HCT116 (cell line): Measurements from ENCODE around the gene FNDC8. TPM values are rescaled to one million over a fixed set of nuclear protein-coding genes. Genes with fewer than 3 reads are reported as not detected.

Experiments
- ATAC-seq: fragments of 200-7000 bp; cut with Tn5 transposase; 2 replicates; pipeline ENCODE4 v1.9.1; 2020; ENCODE audit warnings: mild to moderate bottlenecking, moderate library complexity
- BruUV-seq: library from RNA; stranded (reverse); fragments of 400-500 nt; replicated peaks from 2 replicates; lab custom pipeline; 2021; lab: Mats Ljungman, UMichigan
- CTCF ChIA-PET: fragments of 300-600 bp; sonication (Branson Sonifier 250); formaldehyde crosslinking; loops from one replicate; lab custom pipeline; 2021; ENCODE audit warnings: antibody characterized with exemption; lab: Charles Lee
- POLR2A ChIA-PET: fragments of 300-600, 350-600 bp; sonication (Branson Sonifier 250); formaldehyde crosslinking; loops from one replicate; lab custom pipeline; 2021; ENCODE audit warnings: antibody characterized with exemption; lab: Charles Lee
- RAD21 ChIA-PET, 2 experiments: fragments of 300-600 bp; sonication (Branson Sonifier 250); formaldehyde crosslinking; loops; one replicate each; lab custom pipeline; 2023; ENCODE audit warnings: low total read pairs in 2 of 2; ENCODE audit not compliant: uncharacterized antibody in 2 of 2, unreplicated experiment in 2 of 2, low non-redundant PET in 1 of 2; lab: Charles Lee
- DNase-seq: peaks from one replicate; pipeline ENCODE4 v3.0.0-alpha.2; 2010; ENCODE audit warnings: low read depth, low spot score
- H2AFZ ChIP-seq: fragments of 200-600 bp; shearing (Covaris generic), sonication (generic); 2 replicates; pipeline ENCODE4 v1.6.1; 2017; ENCODE audit warnings: low read depth, mixed run types, mixed read lengths, antibody characterized with exemption, low read length; ENCODE audit not compliant: poor library complexity, severe bottlenecking
- H3K27ac ChIP-seq: 2 replicates; pipeline ENCODE4 v1.5.1; 2012; ENCODE audit warnings: low read depth, low read length
- H3K27me3 ChIP-seq: fragments of 200-600 bp; sonication (generic); 2 replicates; pipeline ENCODE4 v1.6.1; 2016; ENCODE audit warnings: mixed run types, low read length, mixed read lengths; ENCODE audit not compliant: insufficient read depth
- H3K36me3 ChIP-seq, 2 experiments: fragments of 200-500 bp in 1 of 2; fragments of 200-600 bp in 1 of 2; sonication (Bioruptor generic) in 1 of 2; sonication (generic) in 1 of 2; 2 replicates each; pipeline versions ENCODE4 v1.5.1 to v1.6.1; 2014 to 2016; ENCODE audit warnings: low read length in 2 of 2, inconsistent platforms in 1 of 2, mixed read lengths in 1 of 2, mixed run types in 1 of 2; ENCODE audit not compliant: insufficient read depth in 2 of 2, control insufficient read depth in 1 of 2
- H3K4me1 ChIP-seq, 2 experiments: fragments of 200-600 bp in 1 of 2; sonication (generic) in 1 of 2; 2 replicates each; pipeline versions ENCODE4 v1.5.1 to v1.6.1; 2012 to 2017; ENCODE audit warnings: low read length in 2 of 2, inconsistent platforms in 1 of 2, mild to moderate bottlenecking in 1 of 2, mixed read lengths in 1 of 2, mixed run types in 1 of 2, moderate library complexity in 1 of 2; ENCODE audit not compliant: insufficient read depth in 2 of 2, control insufficient read depth in 1 of 2
- H3K4me2 ChIP-seq: fragments of 200-600 bp; sonication (generic); 2 replicates; pipeline ENCODE4 v1.6.1; 2017; ENCODE audit warnings: mixed run types, low read length, mixed read lengths
- H3K4me3 ChIP-seq, 2 experiments: fragments of 200-600 bp in 1 of 2; sonication (generic) in 1 of 2; replicated peaks in 1 of 2; 2 replicates each; pipeline ENCODE4 v1.5.1; 2011 to 2016; ENCODE audit warnings: low read length in 2 of 2, control low read depth in 1 of 2, low read depth in 1 of 2, mild to moderate bottlenecking in 1 of 2, mixed read lengths in 1 of 2, mixed run types in 1 of 2
- H3K79me2 ChIP-seq: fragments of 200-600 bp; sonication (generic); 2 replicates; pipeline ENCODE4 v1.6.1; 2017; ENCODE audit warnings: mild to moderate bottlenecking, mixed run types, low read length, moderate library complexity, mixed read lengths; ENCODE audit not compliant: insufficient read depth
- H3K9ac ChIP-seq: fragments of 200-600 bp; sonication (generic); 2 replicates; pipeline ENCODE4 v1.6.1; 2016; ENCODE audit warnings: low read length, mixed read lengths
- H3K9me2 ChIP-seq: fragments of 200-600 bp; sonication (generic), shearing (Covaris generic); 2 replicates; pipeline ENCODE4 v1.6.1; 2017; ENCODE audit warnings: mixed run types, mild to moderate bottlenecking, moderate library complexity; ENCODE audit not compliant: insufficient read depth
- H3K9me3 ChIP-seq, 2 experiments: fragments of 200-500 bp in 1 of 2; fragments of 200-600 bp in 1 of 2; sonication (Bioruptor generic) in 1 of 2; sonication (generic) in 1 of 2; 2 replicates each; pipeline ENCODE4 v1.6.1; 2014 to 2017; ENCODE audit warnings: low read length in 2 of 2, mixed read lengths in 2 of 2, inconsistent platforms in 1 of 2, low read depth in 1 of 2, mild to moderate bottlenecking in 1 of 2, mixed run types in 1 of 2, moderate library complexity in 1 of 2; ENCODE audit not compliant: control insufficient read depth in 1 of 2, insufficient read depth in 1 of 2
- H4K20me1 ChIP-seq: fragments of 200-600 bp; sonication (generic), shearing (Covaris generic); 2 replicates; pipeline ENCODE4 v1.6.1; 2017; ENCODE audit warnings: mixed run types, mild to moderate bottlenecking, moderate library complexity; ENCODE audit not compliant: insufficient read depth
- ATF3 ChIP-seq: IDR thresholded peaks from 2 replicates; pipeline ENCODE4 v1.6.1; 2012
- CBX3 ChIP-seq: IDR thresholded peaks from 2 replicates; pipeline ENCODE4 v1.6.1; 2012; ENCODE audit warnings: low read depth
- EZH2 ChIP-seq: fragments of 200-600 bp; sonication (generic); IDR thresholded peaks from 2 replicates; pipeline ENCODE4 v1.6.1; 2017; ENCODE audit warnings: antibody characterized with exemption, mixed run types
- EZH2phosphoT487 ChIP-seq: fragments of 200-600 bp; IDR thresholded peaks from 2 replicates; pipeline ENCODE4 v1.6.1; 2018; ENCODE audit warnings: antibody characterized with exemption, borderline replicate concordance
- FOSL1 ChIP-seq: IDR thresholded peaks from 2 replicates; pipeline ENCODE4 v1.6.1; 2012; ENCODE audit warnings: low read depth
- JUND ChIP-seq: IDR thresholded peaks from 2 replicates; pipeline ENCODE4 v1.6.1; 2012
- POLR2A ChIP-seq: IDR thresholded peaks from 2 replicates; pipeline ENCODE4 v1.7.0; 2011; ENCODE audit warnings: borderline replicate concordance; ENCODE audit not compliant: insufficient read depth, insufficient read length; ENCODE audit errors: extremely low read depth
- REST ChIP-seq: IDR thresholded peaks from 2 replicates; pipeline ENCODE4 v1.6.1; 2012; ENCODE audit warnings: low read depth
- SIN3A ChIP-seq: IDR thresholded peaks from 2 replicates; pipeline ENCODE4 v1.6.1; 2012; ENCODE audit warnings: low read depth
- SP1 ChIP-seq: IDR thresholded peaks from 2 replicates; pipeline ENCODE4 v1.6.1; 2012; ENCODE audit warnings: low read depth
- SRF ChIP-seq: IDR thresholded peaks from 2 replicates; pipeline ENCODE4 v1.6.1; 2012; ENCODE audit warnings: low read depth
- YY1 ChIP-seq: IDR thresholded peaks from 2 replicates; pipeline ENCODE4 v1.6.1; 2011; ENCODE audit warnings: low read length, low read depth, moderate library complexity, mild to moderate bottlenecking; ENCODE audit not compliant: insufficient replicate concordance; ENCODE audit errors: extremely low read depth
- ZFX ChIP-seq: fragments of 450-650 bp; IDR thresholded peaks from 2 replicates; pipeline ENCODE4 v1.6.1; 2017
- intact Hi-C: fragments of 100-400 bp; cut with micrococcal nuclease; formaldehyde crosslinking; loops from 2 replicates; pipeline ENCODE4 v1.10.0; 2022
- total RNA-seq: library from RNA; stranded (reverse); gene quantifications from one replicate; pipeline ENCODE4 v1.2.1, GENCODE V29; 2021; ENCODE audit not compliant: unreplicated experiment

The FNDC8 gene
- total RNA-seq, 1 experiment from 2014 or later: not detected

GRCh38 chr17:35082073-35082657 is 39.2 kb upstream of the FNDC8 start (continued):
- TF ChIP-seq REST: no peak
- TF ChIP-seq POLR2A: no peak
- TF ChIP-seq SRF: no peak
- no peak for TF ChIP-seq EZH2
- TF ChIP-seq, all 23 proteins: peak for 9

- intact Hi-C loops: no loop called here
- Histone ChIP-seq H3K9me3 (no peaks in the 10 kb centered on the region), H3K27ac (peak overlapping the region; percentile 89), H2AFZ (no peak overlapping the region), H3K79me2 (peaks cover 84% of the 10 kb centered on the region), H3K9me2 (no peaks in the 10 kb centered on the region; the same call in 1 of the 2 replicates), H3K4me2 (peak overlapping the region; percentile 66), H3K4me3 (no peak overlapping the region), H3K9ac (peak overlapping the region; percentile 40), H3K27me3 (no peaks in the 10 kb centered on the region), H3K36me3 (no peaks in the 10 kb centered on the region), H3K4me1 (peaks cover 67 to 89% of the 10 kb centered on the region in 2 experiments), H4K20me1 (no peaks in the 10 kb centered on the region)
- ChIA-PET RAD21 (no interaction called here), POLR2A (interaction anchor here (1.9 to 3.9 kb wide), 2 partner anchors 12 to 19 kb away, joined by 7 to 17 read pairs; partner anchors contain the start of gene RFFL), CTCF (no interaction called here)
- no peak for DNase-seq
- no peak for ATAC-seq
- BruUV-seq: no TSS peak
- TF ChIP-seq EZH2 (no peak), EZH2phosphoT487 (no peak), JUND (no peak), CBX3 (no peak), YY1 (no peak), ATF3 (no peak), SRF (no peak), FOSL1 (no peak), SP1 (no peak), SIN3A (no peak), ZFX (no peak), POLR2A (no peak)
These were observed 38.3 kb upstream of the FNDC8 start for GRCh38 chr17:35083071-35083470.
